ENCODE data around the gene GXYLT2.
"Not testable (repeated sequence)": the region's sequence is repeated elsewhere in the genome, so short reads cannot be mapped to it uniquely, and the experiment has no call there.

Gene GXYLT2

DNA sequence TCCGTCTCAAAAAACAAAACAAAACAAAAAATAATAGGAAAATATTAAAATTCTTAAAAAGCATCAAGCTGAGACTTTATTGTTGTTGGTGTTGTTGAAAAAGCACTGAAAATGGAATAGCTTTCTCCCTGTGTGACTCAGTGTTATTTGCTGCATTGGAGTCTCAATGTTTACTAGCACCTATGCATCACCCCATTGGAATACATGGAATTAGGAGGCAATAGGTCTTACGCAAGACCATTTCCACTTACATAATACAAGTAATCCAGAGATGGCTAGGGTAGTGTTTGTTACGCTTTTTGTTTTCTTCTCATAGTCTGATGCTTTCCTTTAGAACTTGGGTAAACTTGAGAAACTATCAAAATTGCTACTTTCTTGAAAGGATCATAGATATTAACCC, 15.2 kb downstream of the GXYLT2 start:
- DNase-seq (ENCODE audit: low spot score), result no peak

DNA sequence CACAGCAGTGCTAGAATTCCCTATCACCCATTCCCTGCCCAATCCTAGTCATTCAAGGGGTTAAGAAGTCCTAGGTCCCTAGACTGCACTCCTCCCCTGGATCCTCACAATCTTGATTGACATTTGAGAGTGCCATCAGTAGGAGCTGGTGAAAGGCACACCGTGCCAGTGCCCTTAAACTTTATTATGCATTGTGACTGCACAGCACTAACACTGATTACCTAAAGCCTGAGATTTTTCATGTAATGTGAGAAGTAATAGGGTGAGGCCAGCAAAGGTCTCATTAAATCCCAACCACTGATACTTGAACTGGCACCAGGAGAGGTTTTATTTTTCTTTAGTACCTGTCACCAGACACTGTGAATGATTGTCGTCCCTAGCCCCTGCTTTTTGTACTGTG, 16.3 kb downstream of the GXYLT2 start:
- H3K27ac Mint-ChIP-seq, result no peak overlapping the region
- H3K9me3 Mint-ChIP-seq, result no peaks in the 10 kb centered on the region
- no peaks in the 10 kb centered on the region for H3K36me3 Mint-ChIP-seq (ENCODE audit: low read depth)
- peaks cover 6% of the 10 kb centered on the region for H3K27me3 Mint-ChIP-seq (ENCODE audit: low read depth)
- DNase-seq (ENCODE audit: low spot score), result no peak
- no peak overlapping the region for H3K4me3 Mint-ChIP-seq
- H3K4me1 Mint-ChIP-seq (ENCODE audit: low read depth), result no peaks in the 10 kb centered on the region

More for the DNA sequence above, 15.2 kb downstream of the GXYLT2 start:
- Mint-ChIP-seq H3K9me3 (no peaks in the 10 kb centered on the region), H3K4me1 (ENCODE audit: low read depth) (no peaks in the 10 kb centered on the region), H3K4me3 (no peak overlapping the region), H3K36me3 (ENCODE audit: low read depth) (no peaks in the 10 kb centered on the region), H3K27ac (no peak overlapping the region), H3K27me3 (ENCODE audit: low read depth) (peaks cover 8% of the 10 kb centered on the region)

DNA sequence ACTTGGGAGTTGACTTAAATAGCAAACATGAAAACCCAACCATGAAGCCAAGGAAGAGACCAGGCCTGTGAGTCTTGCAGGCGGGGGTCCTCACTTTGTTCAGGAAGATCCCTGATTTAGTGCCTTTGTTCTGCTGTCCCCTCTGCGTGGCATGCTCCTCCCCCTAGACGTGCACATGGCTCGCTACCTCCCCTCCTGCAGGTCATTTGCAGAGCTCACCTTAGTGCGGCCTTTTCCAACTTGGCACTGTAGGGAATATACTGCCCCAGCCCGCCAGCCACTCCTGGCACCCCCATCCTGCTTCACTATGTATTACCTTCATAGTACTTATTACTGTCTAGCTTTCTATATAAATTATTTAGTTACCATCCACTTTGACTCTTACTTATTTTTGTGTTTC, 18.3 kb downstream of the GXYLT2 start:
- Mint-ChIP-seq H3K4me1 (ENCODE audit: low read depth) (no peaks in the 10 kb centered on the region), H3K27me3 (ENCODE audit: low read depth) (peaks cover 6% of the 10 kb centered on the region), H3K4me3 (no peak overlapping the region), H3K9me3 (no peaks in the 10 kb centered on the region), H3K27ac (no peak overlapping the region), H3K36me3 (ENCODE audit: low read depth) (no peaks in the 10 kb centered on the region)
- no peak for DNase-seq (ENCODE audit: low spot score)

DNA sequence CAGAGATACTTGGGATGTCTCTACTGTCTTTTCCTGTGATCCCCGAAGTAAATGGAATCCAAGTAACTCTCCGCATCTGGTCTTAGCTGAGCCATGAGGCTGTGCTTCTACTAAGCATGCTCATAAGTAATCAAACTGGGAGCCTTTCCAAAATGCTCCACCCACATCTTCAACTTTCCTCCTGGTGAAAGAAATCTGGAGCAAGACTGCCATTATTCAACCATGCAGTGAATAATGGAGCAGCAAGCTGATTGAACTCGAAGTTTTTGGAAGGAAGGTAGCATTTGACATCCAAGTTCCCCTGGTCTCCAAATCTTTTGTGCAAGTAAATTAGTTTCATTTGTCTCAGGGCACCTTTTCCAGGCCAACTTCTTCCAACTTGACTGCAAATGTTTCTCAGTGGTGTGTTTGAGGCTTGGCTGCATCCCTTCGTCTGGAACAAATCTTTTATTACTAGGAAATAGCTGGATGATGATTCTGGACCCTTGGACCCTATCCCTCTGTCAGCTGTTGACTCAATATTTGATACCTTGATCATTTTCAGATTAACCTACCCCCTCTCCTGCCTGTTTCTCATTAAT, 19.4 kb downstream of the GXYLT2 start:
- Mint-ChIP-seq H3K4me3 (no peak overlapping the region), H3K27me3 (ENCODE audit: low read depth) (peaks cover 3% of the 10 kb centered on the region), H3K9me3 (no peaks in the 10 kb centered on the region), H3K27ac (no peak overlapping the region), H3K36me3 (ENCODE audit: low read depth) (no peaks in the 10 kb centered on the region), H3K4me1 (ENCODE audit: low read depth) (no peaks in the 10 kb centered on the region)
- no peak for DNase-seq (ENCODE audit: low spot score)

DNA sequence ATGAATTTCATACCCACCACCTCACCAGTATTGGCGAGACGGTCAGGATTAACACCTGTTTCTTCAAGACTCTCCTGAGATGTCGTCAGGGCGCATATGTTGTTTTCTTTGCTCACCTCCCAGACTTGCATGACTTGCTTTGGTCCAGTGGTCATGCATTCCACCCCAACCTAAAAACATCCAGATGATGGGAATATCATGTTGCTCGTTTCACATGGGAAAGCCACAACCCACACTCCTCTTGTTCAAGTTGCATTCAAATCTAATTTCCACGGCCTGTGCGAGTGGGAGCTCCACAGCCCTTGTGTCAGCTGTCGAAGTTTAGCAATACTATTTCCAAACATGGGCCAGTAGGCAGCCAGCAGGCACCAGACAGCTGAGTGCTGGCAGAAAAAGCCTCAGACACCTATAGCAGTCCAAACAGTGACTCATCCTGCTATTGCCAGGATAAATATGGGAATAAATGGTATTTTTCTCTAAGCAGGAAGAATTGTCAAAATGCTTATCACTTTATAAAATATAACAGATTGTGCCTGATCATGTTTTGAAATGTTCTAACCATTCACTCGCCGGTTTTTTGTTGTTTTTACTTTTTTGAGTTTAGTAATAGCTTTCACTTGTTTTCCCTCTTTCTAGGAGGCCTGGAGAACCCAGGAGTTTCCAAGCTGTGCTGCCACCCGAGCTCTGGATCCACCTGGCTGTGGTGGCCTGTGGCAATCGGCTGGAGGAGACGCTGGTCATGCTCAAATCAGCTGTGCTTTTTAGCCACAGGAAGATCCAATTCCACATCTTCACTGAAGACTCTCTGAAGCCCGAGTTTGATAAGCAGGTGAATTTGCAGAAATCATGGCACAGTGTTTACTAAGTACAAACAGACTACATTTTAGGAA, 20.1 kb downstream of the GXYLT2 start:
- Mint-ChIP-seq H3K27ac (no peak overlapping the region), H3K9me3 (no peaks in the 10 kb centered on the region), H3K4me1 (ENCODE audit: low read depth) (no peaks in the 10 kb centered on the region), H3K36me3 (ENCODE audit: low read depth) (no peaks in the 10 kb centered on the region), H3K27me3 (ENCODE audit: low read depth) (peaks cover 3% of the 10 kb centered on the region), H3K4me3 (no peak overlapping the region)
- no peak for DNase-seq (ENCODE audit: low spot score)

DNA sequence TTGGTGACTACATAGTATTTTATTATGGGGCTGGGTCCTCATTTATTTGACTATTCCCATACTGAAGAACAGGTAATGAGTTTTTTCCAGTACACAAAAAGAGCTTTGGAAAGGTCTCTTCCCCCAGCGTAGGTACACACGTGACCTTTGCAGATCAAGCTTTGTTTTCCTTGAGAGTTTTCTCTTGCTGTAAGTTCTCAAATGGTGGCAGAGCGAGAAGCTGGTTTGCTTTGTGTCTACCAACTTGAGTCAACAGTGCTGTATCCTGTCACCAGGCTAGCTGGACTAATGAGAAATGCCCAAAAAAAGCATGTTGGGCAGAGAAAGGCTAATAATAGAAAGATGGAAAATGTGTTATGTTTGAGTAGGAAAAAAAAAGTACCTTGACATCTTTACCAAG, 21.7 kb downstream of the GXYLT2 start:
- H3K27me3 Mint-ChIP-seq (ENCODE audit: low read depth), result no peaks in the 10 kb centered on the region
- H3K36me3 Mint-ChIP-seq (ENCODE audit: low read depth), result no peaks in the 10 kb centered on the region
- H3K4me3 Mint-ChIP-seq, result no peak overlapping the region
- no peak overlapping the region for H3K27ac Mint-ChIP-seq
- no peaks in the 10 kb centered on the region for H3K9me3 Mint-ChIP-seq
- no peak for DNase-seq (ENCODE audit: low spot score)
- H3K4me1 Mint-ChIP-seq (ENCODE audit: low read depth), result no peaks in the 10 kb centered on the region

DNA sequence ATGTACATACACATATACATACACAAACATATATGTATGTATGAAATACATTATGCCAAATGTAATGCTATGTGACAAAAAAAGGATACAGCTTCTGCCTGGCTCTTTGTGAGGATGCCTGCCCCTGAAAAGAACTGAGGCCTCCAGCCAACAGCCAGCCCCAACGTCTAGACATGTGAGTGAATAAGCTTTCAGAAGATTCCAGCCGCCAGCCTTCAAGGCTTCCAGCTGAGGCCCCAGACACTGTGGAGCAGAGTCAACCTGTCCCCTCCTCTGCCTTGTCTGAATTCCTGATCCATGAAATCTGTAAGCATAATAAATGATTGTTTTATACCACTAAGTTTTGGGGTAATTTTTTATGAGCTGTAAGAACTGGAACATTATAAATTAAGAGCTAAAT, 24.7 kb downstream of the GXYLT2 start:
- H3K9me3 Mint-ChIP-seq, result no peaks in the 10 kb centered on the region
- no peaks in the 10 kb centered on the region for H3K4me1 Mint-ChIP-seq (ENCODE audit: low read depth)
- no peaks in the 10 kb centered on the region for H3K27me3 Mint-ChIP-seq (ENCODE audit: low read depth)
- no peaks in the 10 kb centered on the region for H3K36me3 Mint-ChIP-seq (ENCODE audit: low read depth)
- H3K4me3 Mint-ChIP-seq, result no peak overlapping the region
- no peak for DNase-seq (ENCODE audit: low spot score)
- no peak overlapping the region for H3K27ac Mint-ChIP-seq

DNA sequence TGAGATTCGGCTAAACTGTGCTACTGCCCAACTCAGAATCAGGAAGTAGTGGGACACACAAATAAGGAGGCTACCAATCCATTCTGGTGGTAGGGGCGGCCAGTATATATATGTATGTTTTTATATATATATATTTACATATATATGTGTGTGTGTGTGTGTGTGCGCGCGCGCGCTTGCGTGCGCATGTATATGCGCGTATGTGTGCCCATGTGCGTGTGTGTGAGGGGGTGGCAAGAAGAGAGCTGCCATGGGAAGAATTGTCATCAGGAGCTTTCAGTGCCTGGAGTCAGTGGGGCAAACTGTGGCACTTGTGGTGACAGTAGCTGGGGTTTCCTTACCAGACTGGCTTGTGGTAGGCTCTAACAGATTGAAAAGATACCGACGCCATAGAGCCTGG, 26.5 kb downstream of the GXYLT2 start:
- H3K27ac Mint-ChIP-seq, result no peak overlapping the region
- no peaks in the 10 kb centered on the region for H3K9me3 Mint-ChIP-seq
- no peaks in the 10 kb centered on the region for H3K36me3 Mint-ChIP-seq (ENCODE audit: low read depth)
- H3K4me3 Mint-ChIP-seq, result no peak overlapping the region
- DNase-seq (ENCODE audit: low spot score), result no peak
- H3K4me1 Mint-ChIP-seq (ENCODE audit: low read depth), result no peaks in the 10 kb centered on the region
- H3K27me3 Mint-ChIP-seq (ENCODE audit: low read depth), result no peaks in the 10 kb centered on the region

DNA sequence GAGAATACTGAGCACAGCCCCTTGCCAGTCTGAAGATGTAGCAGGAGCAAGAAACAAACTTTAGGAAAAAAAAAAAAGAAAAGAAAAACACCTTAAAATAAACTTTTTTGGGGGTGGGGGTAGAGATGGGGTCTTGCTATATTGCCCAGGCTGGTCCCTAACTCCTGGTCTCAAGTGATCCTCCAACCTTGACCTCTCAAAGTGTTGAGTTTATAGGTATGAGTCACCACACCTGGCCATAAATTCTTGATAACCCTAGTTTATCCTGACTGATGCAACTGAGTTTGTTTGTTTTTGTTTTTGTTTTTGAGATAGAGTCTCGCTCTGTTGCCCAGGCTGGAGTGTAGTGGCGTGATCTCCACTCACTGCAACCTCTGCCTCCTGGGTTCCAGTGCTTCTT, 28.4 kb downstream of the GXYLT2 start:
- H3K4me3 Mint-ChIP-seq, result no peak overlapping the region
- H3K27ac Mint-ChIP-seq, result no peak overlapping the region
- H3K36me3 Mint-ChIP-seq (ENCODE audit: low read depth), result no peaks in the 10 kb centered on the region
- no peaks in the 10 kb centered on the region for H3K9me3 Mint-ChIP-seq
- DNase-seq (ENCODE audit: low spot score), result no peak
- no peaks in the 10 kb centered on the region for H3K4me1 Mint-ChIP-seq (ENCODE audit: low read depth)
- no peaks in the 10 kb centered on the region for H3K27me3 Mint-ChIP-seq (ENCODE audit: low read depth)

DNA sequence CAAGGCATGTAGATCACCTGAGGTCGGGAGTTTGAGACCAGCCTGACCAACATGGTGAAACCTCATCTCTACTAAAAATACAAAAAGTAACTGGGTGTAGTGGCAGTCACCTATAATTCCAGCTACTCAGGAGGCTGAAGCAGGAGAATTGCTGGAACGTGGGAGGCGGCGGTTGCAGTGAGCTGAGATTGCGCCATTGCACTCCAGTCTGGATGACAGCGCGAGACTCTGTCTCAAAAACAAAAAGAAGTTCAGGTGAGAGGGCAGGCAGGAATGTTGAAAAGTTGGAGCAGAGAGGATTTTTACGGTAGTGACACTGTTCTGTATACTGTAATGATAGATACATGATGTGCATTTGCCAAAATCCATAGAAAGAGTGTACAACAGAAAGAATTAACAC, 31.7 kb downstream of the GXYLT2 start:
- Mint-ChIP-seq H3K27me3 (ENCODE audit: low read depth) (peaks cover 4% of the 10 kb centered on the region), H3K27ac (no peak overlapping the region), H3K36me3 (ENCODE audit: low read depth) (no peaks in the 10 kb centered on the region), H3K9me3 (no peaks in the 10 kb centered on the region), H3K4me1 (ENCODE audit: low read depth) (no peaks in the 10 kb centered on the region), H3K4me3 (no peak overlapping the region)
- no peak for DNase-seq (ENCODE audit: low spot score)

DNA sequence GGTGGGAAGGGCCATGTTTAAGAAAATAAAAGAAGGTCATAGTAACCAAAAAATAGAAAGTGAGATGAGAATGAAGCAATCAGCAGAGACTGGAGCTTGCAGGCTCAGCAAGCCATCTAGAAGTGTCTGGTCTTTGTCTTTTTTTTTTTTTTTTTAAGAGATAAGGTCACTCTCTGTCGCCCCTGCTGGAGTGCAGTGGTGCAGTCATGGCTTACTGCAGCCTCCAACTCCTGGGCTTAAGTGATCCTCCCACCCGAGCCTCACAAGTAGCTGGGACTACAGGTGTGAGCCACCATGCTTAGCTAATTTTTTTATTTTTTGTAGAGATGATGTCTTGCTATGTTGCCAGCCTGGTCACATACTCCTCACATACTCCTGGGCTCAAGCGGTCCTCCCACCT, 36.2 kb downstream of the GXYLT2 start:
- H3K27me3 Mint-ChIP-seq (ENCODE audit: low read depth), result peaks cover 9% of the 10 kb centered on the region
- DNase-seq (ENCODE audit: low spot score), result no peak
- H3K36me3 Mint-ChIP-seq (ENCODE audit: low read depth), result no peaks in the 10 kb centered on the region

DNA sequence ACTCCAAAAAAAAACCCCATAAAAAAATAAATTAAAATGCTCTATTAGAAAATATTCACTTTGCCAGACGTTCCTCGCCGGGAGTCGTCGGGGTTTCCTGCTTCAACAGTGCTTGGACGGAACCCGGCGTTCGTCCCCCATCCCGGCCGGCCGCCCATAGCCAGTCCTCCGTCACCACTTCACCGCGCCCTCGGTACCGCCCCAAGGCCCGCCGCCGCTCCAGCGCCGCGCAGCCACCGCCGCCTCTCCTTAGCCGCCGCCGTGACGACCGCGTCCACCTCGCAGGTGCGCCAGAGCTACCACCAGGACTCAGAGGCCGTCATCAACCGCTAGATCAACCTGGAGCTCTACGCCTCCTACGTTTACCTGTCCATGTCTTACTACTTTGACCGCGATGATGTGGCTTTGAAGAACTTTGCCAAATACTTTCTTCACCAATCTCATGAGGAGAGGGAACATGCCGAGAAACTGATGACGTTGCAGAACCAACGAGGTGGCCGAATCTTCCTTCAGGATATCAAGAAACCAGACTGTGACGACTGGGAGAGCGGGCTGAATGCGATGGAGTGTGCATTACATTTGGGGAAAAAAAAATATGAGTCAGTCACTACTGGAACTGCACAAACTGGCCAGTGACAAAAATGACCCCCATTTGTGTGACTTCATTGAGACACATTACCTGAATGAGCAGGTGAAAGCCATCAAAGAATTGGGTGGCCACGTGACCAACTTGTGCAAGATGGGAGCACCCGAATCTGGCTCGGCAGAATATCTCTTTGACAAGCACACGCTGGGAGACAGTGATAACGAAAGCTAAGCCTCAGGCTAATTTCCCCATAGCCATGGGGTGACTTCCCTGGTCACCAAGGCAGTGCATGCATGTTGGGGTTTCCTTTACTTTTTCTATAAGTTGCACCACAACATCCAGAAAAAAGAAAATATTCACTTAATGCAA, 41.2 kb downstream of the GXYLT2 start:
- not testable (repeated sequence) for H3K4me3 Mint-ChIP-seq; DNase-seq (ENCODE audit: low spot score); H3K27me3 Mint-ChIP-seq (ENCODE audit: low read depth); H3K27ac Mint-ChIP-seq; H3K9me3 Mint-ChIP-seq; H3K36me3 Mint-ChIP-seq (ENCODE audit: low read depth); H3K4me1 Mint-ChIP-seq (ENCODE audit: low read depth)

More for the DNA sequence above, 36.2 kb downstream of the GXYLT2 start:
- Mint-ChIP-seq H3K4me1 (ENCODE audit: low read depth) (no peaks in the 10 kb centered on the region), H3K9me3 (no peaks in the 10 kb centered on the region), H3K4me3 (no peak overlapping the region), H3K27ac (no peak overlapping the region)

DNA sequence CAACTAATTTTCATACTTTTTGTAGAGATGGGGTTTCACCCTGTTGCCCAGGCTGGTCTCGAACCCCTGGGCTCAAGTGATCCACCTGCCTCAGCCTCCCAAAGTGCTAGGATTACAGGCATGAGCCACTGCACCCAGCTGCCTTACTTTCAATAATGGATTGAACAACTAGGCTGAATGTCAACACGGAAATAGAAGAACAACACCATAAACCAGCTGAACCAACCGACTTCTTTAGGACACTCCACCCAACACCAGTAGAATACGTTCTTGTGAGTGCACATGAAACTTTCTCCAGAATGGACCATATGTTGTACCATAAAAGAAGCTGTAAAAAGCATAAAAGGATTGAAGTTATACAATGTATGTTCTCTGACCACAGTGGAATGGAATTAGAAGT, 42.9 kb downstream of the GXYLT2 start:
- H3K4me1 Mint-ChIP-seq (ENCODE audit: low read depth), result no peaks in the 10 kb centered on the region
- no peak overlapping the region for H3K4me3 Mint-ChIP-seq
- no peak for DNase-seq (ENCODE audit: low spot score)
- no peak overlapping the region for H3K27ac Mint-ChIP-seq
- peaks cover 14% of the 10 kb centered on the region for H3K27me3 Mint-ChIP-seq (ENCODE audit: low read depth)
- H3K9me3 Mint-ChIP-seq, result no peaks in the 10 kb centered on the region
- H3K36me3 Mint-ChIP-seq (ENCODE audit: low read depth), result no peaks in the 10 kb centered on the region

DNA sequence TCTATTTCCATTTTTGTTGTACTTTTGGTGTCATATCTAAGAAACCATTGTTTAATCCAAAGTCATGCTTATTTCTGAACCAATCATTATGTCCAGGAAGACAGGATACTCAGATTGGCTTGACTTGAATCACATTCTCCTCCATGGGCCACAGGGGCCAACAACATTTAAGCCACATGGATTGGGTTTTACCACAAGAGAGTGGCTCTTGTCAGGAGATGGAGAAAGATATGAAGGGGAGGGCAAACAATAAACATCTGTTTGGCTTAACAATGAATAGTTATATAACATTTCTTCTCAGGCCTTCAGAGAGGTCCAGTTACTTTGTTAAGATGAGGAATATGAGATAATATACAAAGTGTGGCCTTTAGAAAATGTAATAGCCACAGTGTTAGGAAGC, 44.6 kb downstream of the GXYLT2 start:
- Mint-ChIP-seq H3K27me3 (ENCODE audit: low read depth) (peaks cover 13% of the 10 kb centered on the region), H3K4me1 (ENCODE audit: low read depth) (no peaks in the 10 kb centered on the region), H3K4me3 (no peak overlapping the region), H3K9me3 (no peaks in the 10 kb centered on the region), H3K27ac (no peak overlapping the region), H3K36me3 (ENCODE audit: low read depth) (no peaks in the 10 kb centered on the region)
- DNase-seq (ENCODE audit: low spot score), result no peak
